HCT116 (cell line): ENCODE measurements around the gene TCP10L. TPM values are rescaled to one million over a fixed set of nuclear protein-coding genes. Genes with fewer than 3 reads are reported as not detected.

Experiments used
- ATAC-seq: fragments of 200-7000 bp; cut with Tn5 transposase; 2 replicates; pipeline ENCODE4 v1.9.1; 2020; ENCODE audit warnings: mild to moderate bottlenecking, moderate library complexity
- BruUV-seq: library from RNA; stranded (reverse); fragments of 400-500 nt; replicated peaks from 2 replicates; lab custom pipeline; 2021; lab: Mats Ljungman, UMichigan
- CTCF ChIA-PET: fragments of 300-600 bp; sonication (Branson Sonifier 250); formaldehyde crosslinking; loops from one replicate; lab custom pipeline; 2021; ENCODE audit warnings: antibody characterized with exemption; lab: Charles Lee
- POLR2A ChIA-PET: fragments of 300-600, 350-600 bp; sonication (Branson Sonifier 250); formaldehyde crosslinking; loops from one replicate; lab custom pipeline; 2021; ENCODE audit warnings: antibody characterized with exemption; lab: Charles Lee
- RAD21 ChIA-PET, 2 experiments: fragments of 300-600 bp; sonication (Branson Sonifier 250); formaldehyde crosslinking; loops; one replicate each; lab custom pipeline; 2023; ENCODE audit warnings: low total read pairs in 2 of 2; ENCODE audit not compliant: uncharacterized antibody in 2 of 2, unreplicated experiment in 2 of 2, low non-redundant PET in 1 of 2; lab: Charles Lee
- DNase-seq: peaks from one replicate; pipeline ENCODE4 v3.0.0-alpha.2; 2010; ENCODE audit warnings: low read depth, low spot score
- H2AFZ ChIP-seq: fragments of 200-600 bp; shearing (Covaris generic), sonication (generic); 2 replicates; pipeline ENCODE4 v1.6.1; 2017; ENCODE audit warnings: low read depth, mixed run types, mixed read lengths, antibody characterized with exemption, low read length; ENCODE audit not compliant: poor library complexity, severe bottlenecking
- H3K27ac ChIP-seq: 2 replicates; pipeline ENCODE4 v1.5.1; 2012; ENCODE audit warnings: low read depth, low read length
- H3K27me3 ChIP-seq: fragments of 200-600 bp; sonication (generic); 2 replicates; pipeline ENCODE4 v1.6.1; 2016; ENCODE audit warnings: mixed run types, low read length, mixed read lengths; ENCODE audit not compliant: insufficient read depth
- H3K36me3 ChIP-seq, 2 experiments: fragments of 200-500 bp in 1 of 2; fragments of 200-600 bp in 1 of 2; sonication (Bioruptor generic) in 1 of 2; sonication (generic) in 1 of 2; 2 replicates each; pipeline versions ENCODE4 v1.5.1 to v1.6.1; 2014 to 2016; ENCODE audit warnings: low read length in 2 of 2, inconsistent platforms in 1 of 2, mixed read lengths in 1 of 2, mixed run types in 1 of 2; ENCODE audit not compliant: insufficient read depth in 2 of 2, control insufficient read depth in 1 of 2
- H3K4me1 ChIP-seq, 2 experiments: fragments of 200-600 bp in 1 of 2; sonication (generic) in 1 of 2; 2 replicates each; pipeline versions ENCODE4 v1.5.1 to v1.6.1; 2012 to 2017; ENCODE audit warnings: low read length in 2 of 2, inconsistent platforms in 1 of 2, mild to moderate bottlenecking in 1 of 2, mixed read lengths in 1 of 2, mixed run types in 1 of 2, moderate library complexity in 1 of 2; ENCODE audit not compliant: insufficient read depth in 2 of 2, control insufficient read depth in 1 of 2
- H3K4me2 ChIP-seq: fragments of 200-600 bp; sonication (generic); 2 replicates; pipeline ENCODE4 v1.6.1; 2017; ENCODE audit warnings: mixed run types, low read length, mixed read lengths
- H3K4me3 ChIP-seq, 2 experiments: fragments of 200-600 bp in 1 of 2; sonication (generic) in 1 of 2; replicated peaks in 1 of 2; 2 replicates each; pipeline ENCODE4 v1.5.1; 2011 to 2016; ENCODE audit warnings: low read length in 2 of 2, control low read depth in 1 of 2, low read depth in 1 of 2, mild to moderate bottlenecking in 1 of 2, mixed read lengths in 1 of 2, mixed run types in 1 of 2
- H3K79me2 ChIP-seq: fragments of 200-600 bp; sonication (generic); 2 replicates; pipeline ENCODE4 v1.6.1; 2017; ENCODE audit warnings: mild to moderate bottlenecking, mixed run types, low read length, moderate library complexity, mixed read lengths; ENCODE audit not compliant: insufficient read depth
- H3K9ac ChIP-seq: fragments of 200-600 bp; sonication (generic); 2 replicates; pipeline ENCODE4 v1.6.1; 2016; ENCODE audit warnings: low read length, mixed read lengths
- H3K9me2 ChIP-seq: fragments of 200-600 bp; sonication (generic), shearing (Covaris generic); 2 replicates; pipeline ENCODE4 v1.6.1; 2017; ENCODE audit warnings: mixed run types, mild to moderate bottlenecking, moderate library complexity; ENCODE audit not compliant: insufficient read depth
- H3K9me3 ChIP-seq, 2 experiments: fragments of 200-500 bp in 1 of 2; fragments of 200-600 bp in 1 of 2; sonication (Bioruptor generic) in 1 of 2; sonication (generic) in 1 of 2; 2 replicates each; pipeline ENCODE4 v1.6.1; 2014 to 2017; ENCODE audit warnings: low read length in 2 of 2, mixed read lengths in 2 of 2, inconsistent platforms in 1 of 2, low read depth in 1 of 2, mild to moderate bottlenecking in 1 of 2, mixed run types in 1 of 2, moderate library complexity in 1 of 2; ENCODE audit not compliant: control insufficient read depth in 1 of 2, insufficient read depth in 1 of 2
- H4K20me1 ChIP-seq: fragments of 200-600 bp; sonication (generic), shearing (Covaris generic); 2 replicates; pipeline ENCODE4 v1.6.1; 2017; ENCODE audit warnings: mixed run types, mild to moderate bottlenecking, moderate library complexity; ENCODE audit not compliant: insufficient read depth
- CBX3 ChIP-seq: IDR thresholded peaks from 2 replicates; pipeline ENCODE4 v1.6.1; 2012; ENCODE audit warnings: low read depth
- EGR1 ChIP-seq: IDR thresholded peaks from 2 replicates; pipeline ENCODE4 v1.6.1; 2012; ENCODE audit warnings: low read depth
- ELF1 ChIP-seq: IDR thresholded peaks from 2 replicates; pipeline ENCODE4 v1.6.1; 2012; ENCODE audit warnings: low read depth, borderline replicate concordance
- EZH2phosphoT487 ChIP-seq: fragments of 200-600 bp; IDR thresholded peaks from 2 replicates; pipeline ENCODE4 v1.6.1; 2018; ENCODE audit warnings: antibody characterized with exemption, borderline replicate concordance
- FOSL1 ChIP-seq: IDR thresholded peaks from 2 replicates; pipeline ENCODE4 v1.6.1; 2012; ENCODE audit warnings: low read depth
- RAD21 ChIP-seq: IDR thresholded peaks from 2 replicates; pipeline ENCODE4 v1.6.1; 2012; ENCODE audit warnings: low read depth, mild to moderate bottlenecking
- SIN3A ChIP-seq: IDR thresholded peaks from 2 replicates; pipeline ENCODE4 v1.6.1; 2012; ENCODE audit warnings: low read depth
- SRF ChIP-seq: IDR thresholded peaks from 2 replicates; pipeline ENCODE4 v1.6.1; 2012; ENCODE audit warnings: low read depth
- TCF7L2 ChIP-seq: IDR thresholded peaks from 2 replicates; pipeline ENCODE4 v1.7.0; 2011; ENCODE audit warnings: borderline replicate concordance, inconsistent platforms; ENCODE audit not compliant: insufficient read depth, insufficient read length; ENCODE audit errors: extremely low read depth
- YY1 ChIP-seq: IDR thresholded peaks from 2 replicates; pipeline ENCODE4 v1.6.1; 2011; ENCODE audit warnings: low read length, low read depth, moderate library complexity, mild to moderate bottlenecking; ENCODE audit not compliant: insufficient replicate concordance; ENCODE audit errors: extremely low read depth
- ZFX ChIP-seq: fragments of 450-650 bp; IDR thresholded peaks from 2 replicates; pipeline ENCODE4 v1.6.1; 2017
- intact Hi-C: fragments of 100-400 bp; cut with micrococcal nuclease; formaldehyde crosslinking; loops from 2 replicates; pipeline ENCODE4 v1.10.0; 2022
- total RNA-seq: library from RNA; stranded (reverse); gene quantifications from one replicate; pipeline ENCODE4 v1.2.1, GENCODE V29; 2021; ENCODE audit not compliant: unreplicated experiment
- TF ChIP-seq, protein P1 (sequence below): IDR thresholded peaks from 2 replicates; pipeline ENCODE4 v1.6.1; 2011; ENCODE audit warnings: mild to moderate bottlenecking, low read length, moderate library complexity; ENCODE audit not compliant: insufficient replicate concordance; ENCODE audit errors: extremely low read depth

The TCP10L gene
- total RNA-seq, 1 experiment from 2014 or later = 0.07 TPM

DNA sequence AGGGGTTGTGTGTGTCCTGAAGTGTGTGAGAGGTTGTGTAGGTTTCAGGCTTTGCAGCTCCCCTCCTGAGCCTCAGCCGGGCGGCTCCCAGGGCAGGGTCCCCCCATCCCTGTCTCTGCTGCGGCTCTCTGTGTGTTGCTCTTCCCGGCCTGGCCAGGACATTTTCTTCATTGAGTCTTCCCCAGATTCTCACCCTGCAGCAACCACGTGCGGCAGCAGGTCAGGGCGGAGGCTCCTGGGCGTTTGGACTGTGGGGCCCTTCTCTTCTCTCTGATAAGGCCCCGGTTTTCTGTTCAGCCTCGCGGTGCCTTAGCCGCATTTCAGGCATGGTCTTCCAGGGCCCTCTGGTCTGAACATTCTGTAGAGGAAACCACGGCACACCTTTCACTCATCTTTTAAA lies 1.8 kb upstream of the TCP10L start:
- DNase-seq (no peak), ATAC-seq (no peak)
- Histone ChIP-seq H3K36me3 (no peaks in the 10 kb centered on the region), H3K4me2 (no peak overlapping the region), H3K27ac (no peak overlapping the region), H2AFZ (no peak overlapping the region), H3K4me1 (no peaks in the 10 kb centered on the region), H3K27me3 (no peaks in the 10 kb centered on the region), H4K20me1 (no peaks in the 10 kb centered on the region), H3K4me3 (no peak overlapping the region), H3K9ac (no peak overlapping the region), H3K9me2 (no peaks in the 10 kb centered on the region), H3K9me3 (no peaks in the 10 kb centered on the region), H3K79me2 (no peaks in the 10 kb centered on the region)
- intact Hi-C loops = no loop called here
- ChIA-PET POLR2A (no interaction called here), CTCF (no interaction called here), RAD21 (no interaction called here)
- TF ChIP-seq TCF7L2 (no peak), EGR1 (no peak), ZFX (no peak), SIN3A (no peak), CBX3 (no peak), EZH2phosphoT487 (no peak), SRF (no peak), YY1 (no peak), FOSL1 (no peak), ELF1 (no peak), RAD21 (no peak)
- TF ChIP-seq, protein P1, sequence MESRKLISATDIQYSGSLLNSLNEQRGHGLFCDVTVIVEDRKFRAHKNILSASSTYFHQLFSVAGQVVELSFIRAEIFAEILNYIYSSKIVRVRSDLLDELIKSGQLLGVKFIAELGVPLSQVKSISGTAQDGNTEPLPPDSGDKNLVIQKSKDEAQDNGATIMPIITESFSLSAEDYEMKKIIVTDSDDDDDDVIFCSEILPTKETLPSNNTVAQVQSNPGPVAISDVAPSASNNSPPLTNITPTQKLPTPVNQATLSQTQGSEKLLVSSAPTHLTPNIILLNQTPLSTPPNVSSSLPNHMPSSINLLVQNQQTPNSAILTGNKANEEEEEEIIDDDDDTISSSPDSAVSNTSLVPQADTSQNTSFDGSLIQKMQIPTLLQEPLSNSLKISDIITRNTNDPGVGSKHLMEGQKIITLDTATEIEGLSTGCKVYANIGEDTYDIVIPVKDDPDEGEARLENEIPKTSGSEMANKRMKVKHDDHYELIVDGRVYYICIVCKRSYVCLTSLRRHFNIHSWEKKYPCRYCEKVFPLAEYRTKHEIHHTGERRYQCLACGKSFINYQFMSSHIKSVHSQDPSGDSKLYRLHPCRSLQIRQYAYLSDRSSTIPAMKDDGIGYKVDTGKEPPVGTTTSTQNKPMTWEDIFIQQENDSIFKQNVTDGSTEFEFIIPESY = no peak
- BruUV-seq = no TSS peak
